Astrocyte (in vitro differentiated cells and primary cell): ENCODE results near the gene ROM1. TPM values are rescaled to one million over a fixed set of nuclear protein-coding genes. Genes with fewer than 3 reads are reported as not detected.

Experiments
- DNase-seq: peaks from one replicate; pipeline ENCODE4 v3.0.0-alpha.2; 2010; ENCODE audit warnings: low read depth
- FAIRE-seq: peaks from 2 replicates; lab custom pipeline; 2011; peaks lifted over from hg19 to GRCh38; lab: Jason Lieb, UNC
- H2AFZ ChIP-seq: 2 replicates; pipeline ENCODE4 v1.6.0; 2012; ENCODE audit warnings: low read depth, low read length, inconsistent platforms
- H3K27ac ChIP-seq: 2 replicates; pipeline ENCODE4 v1.5.1; 2011; ENCODE audit warnings: low read depth, low read length, inconsistent platforms
- H3K27me3 ChIP-seq: 2 replicates; pipeline ENCODE4 v1.6.0; 2011; ENCODE audit warnings: low read length, inconsistent platforms; ENCODE audit not compliant: insufficient read depth
- H3K36me3 ChIP-seq: 2 replicates; pipeline ENCODE4 v1.5.1; 2011; ENCODE audit warnings: low read length, inconsistent platforms; ENCODE audit not compliant: insufficient read depth
- H3K4me1 ChIP-seq: 2 replicates; pipeline ENCODE4 v1.5.1; 2011; ENCODE audit warnings: low read length, inconsistent platforms; ENCODE audit not compliant: insufficient read depth
- H3K4me2 ChIP-seq: 2 replicates; pipeline ENCODE4 v1.6.0; 2012; ENCODE audit warnings: low read length, inconsistent platforms
- H3K4me3 ChIP-seq: 2 replicates; pipeline ENCODE4 v1.5.1; 2011; ENCODE audit warnings: low read depth, mild to moderate bottlenecking, low read length, inconsistent platforms; ENCODE audit not compliant: insufficient read depth
- H3K79me2 ChIP-seq: 2 replicates; pipeline ENCODE4 v1.6.0; 2012; ENCODE audit warnings: mild to moderate bottlenecking, low read length, inconsistent platforms; ENCODE audit not compliant: insufficient read depth
- H3K9ac ChIP-seq: 2 replicates; pipeline ENCODE4 v1.6.0; 2012; ENCODE audit warnings: mild to moderate bottlenecking, low read length, inconsistent platforms
- H3K9me3 ChIP-seq: 2 replicates; pipeline ENCODE4 v1.5.1; 2012; ENCODE audit warnings: low read depth, mild to moderate bottlenecking, low read length, inconsistent platforms; ENCODE audit not compliant: insufficient read depth
- H4K20me1 ChIP-seq: 2 replicates; pipeline ENCODE4 v1.6.0; 2012; ENCODE audit warnings: low read length, inconsistent platforms; ENCODE audit not compliant: insufficient read depth
- H3K27ac Mint-ChIP-seq: one replicate; pipeline ENCODE4 v1.8.0; 2021; ENCODE audit warnings: mild to moderate bottlenecking, mixed read lengths; ENCODE audit not compliant: unreplicated experiment
- H3K27me3 Mint-ChIP-seq: one replicate; pipeline ENCODE4 v1.8.0; 2021; ENCODE audit warnings: low read depth, mixed read lengths; ENCODE audit not compliant: unreplicated experiment
- H3K36me3 Mint-ChIP-seq: one replicate; pipeline ENCODE4 v1.8.0; 2021; ENCODE audit warnings: low read depth, mixed read lengths; ENCODE audit not compliant: unreplicated experiment
- H3K4me1 Mint-ChIP-seq: one replicate; pipeline ENCODE4 v1.8.0; 2021; ENCODE audit warnings: low read depth, mixed read lengths; ENCODE audit not compliant: unreplicated experiment
- H3K4me3 Mint-ChIP-seq: one replicate; pipeline ENCODE4 v1.8.0; 2021; ENCODE audit warnings: mild to moderate bottlenecking, moderate library complexity, mixed read lengths; ENCODE audit not compliant: unreplicated experiment
- H3K9me3 Mint-ChIP-seq: one replicate; pipeline ENCODE4 v1.8.0; 2021; ENCODE audit warnings: mild to moderate bottlenecking, mixed read lengths; ENCODE audit not compliant: unreplicated experiment
- CTCF ChIP-seq: IDR thresholded peaks from 2 replicates; pipeline ENCODE4 v1.5.1; 2011; ENCODE audit warnings: low read depth, mild to moderate bottlenecking, inconsistent platforms, low read length, moderate library complexity; ENCODE audit not compliant: insufficient read depth
- EZH2 ChIP-seq: IDR thresholded peaks from 2 replicates; pipeline ENCODE4 v1.6.1; 2012; ENCODE audit warnings: mild to moderate bottlenecking, low read length, inconsistent platforms; ENCODE audit not compliant: insufficient read depth
- total RNA-seq: library from RNA; stranded (reverse); gene quantifications from 2 replicates; pipeline ENCODE4 v1.2.1, GENCODE V29; 2021

The ROM1 gene
- total RNA-seq, 1 donor from 2014 or later: 1.3 TPM

GRCh38 chr11:62575837-62576236 is 37.2 kb upstream of the ROM1 start:
- Mint-ChIP-seq H3K4me3 (peak overlapping the region; percentile 76), H3K27me3 (no peaks in the 10 kb centered on the region), H3K27ac (no peak overlapping the region), H3K4me1 (peaks cover 24% of the 10 kb centered on the region), H3K36me3 (peaks cover 24% of the 10 kb centered on the region), H3K9me3 (no peaks in the 10 kb centered on the region)
- Histone ChIP-seq H3K27me3 (no peaks in the 10 kb centered on the region), H3K27ac (no peak overlapping the region), H3K9ac (peak overlapping the region; percentile 95), H2AFZ (no peak overlapping the region), H3K36me3 (peaks cover 12% of the 10 kb centered on the region), H4K20me1 (peaks cover 25% of the 10 kb centered on the region), H3K9me3 (no peaks in the 10 kb centered on the region), H3K4me1 (peaks cover 36% of the 10 kb centered on the region), H3K4me2 (peak overlapping the region; percentile 97), H3K4me3 (no peak overlapping the region), H3K79me2 (peaks cover 60% of the 10 kb centered on the region)
- TF ChIP-seq CTCF (no peak), EZH2 (no peak)
- FAIRE-seq: no peak
- no peak for DNase-seq

- H3K27ac Mint-ChIP-seq: no peak overlapping the region
- H3K4me3 ChIP-seq: no peak overlapping the region
- H3K27me3 ChIP-seq: no peaks in the 10 kb centered on the region
- no peaks in the 10 kb centered on the region for H3K9me3 Mint-ChIP-seq
- H3K36me3 ChIP-seq: peaks cover 7% of the 10 kb centered on the region
- no peak for TF ChIP-seq CTCF
- TF ChIP-seq EZH2: no peak
- no peak for FAIRE-seq
- no peak overlapping the region for H3K27ac ChIP-seq
- H3K4me2 ChIP-seq: no peak overlapping the region
- H3K4me1 Mint-ChIP-seq: peaks cover 13% of the 10 kb centered on the region
- no peak overlapping the region for H3K4me3 Mint-ChIP-seq
- H4K20me1 ChIP-seq: peaks cover 16% of the 10 kb centered on the region
- peaks cover 47% of the 10 kb centered on the region for H3K79me2 ChIP-seq
- no peaks in the 10 kb centered on the region for H3K27me3 Mint-ChIP-seq
- H2AFZ ChIP-seq: no peak overlapping the region
- no peak for DNase-seq
- peaks cover 27% of the 10 kb centered on the region for H3K4me1 ChIP-seq
- H3K9me3 ChIP-seq: no peaks in the 10 kb centered on the region
- H3K9ac ChIP-seq: peak overlapping the region; percentile 95
- H3K36me3 Mint-ChIP-seq: peaks cover 20% of the 10 kb centered on the region
Measured at GRCh38 chr11:62577046-62577714, 35.9 kb upstream of the ROM1 start.

GRCh38 chr11:62578541-62578940 is 34.5 kb upstream of the ROM1 start:
- Mint-ChIP-seq H3K9me3 (no peaks in the 10 kb centered on the region), H3K36me3 (peaks cover 14% of the 10 kb centered on the region), H3K27me3 (no peaks in the 10 kb centered on the region), H3K4me3 (no peak overlapping the region), H3K4me1 (peaks cover 9% of the 10 kb centered on the region), H3K27ac (no peak overlapping the region)
- H3K27me3 ChIP-seq: no peaks in the 10 kb centered on the region
- peaks cover 7% of the 10 kb centered on the region for H3K36me3 ChIP-seq
- no peak overlapping the region for H3K9ac ChIP-seq
- FAIRE-seq (no peak), DNase-seq (no peak)
- H3K4me1 ChIP-seq: peaks cover 27% of the 10 kb centered on the region
- H2AFZ ChIP-seq: no peak overlapping the region
- peaks cover 4% of the 10 kb centered on the region for H4K20me1 ChIP-seq
- no peak overlapping the region for H3K4me3 ChIP-seq
- no peak overlapping the region for H3K4me2 ChIP-seq
- peaks cover 33% of the 10 kb centered on the region for H3K79me2 ChIP-seq
- TF ChIP-seq CTCF (no peak), EZH2 (no peak)
- H3K27ac ChIP-seq: no peak overlapping the region
- no peaks in the 10 kb centered on the region for H3K9me3 ChIP-seq
